Measurements from ENCODE around the gene TMEM9. TPM values are rescaled to one million over a fixed set of nuclear protein-coding genes. Genes with fewer than 3 reads are reported as not detected.

TMEM9 gene
- total and polyA plus RNA-seq, 8 donors, result 21.7 to 53.8 (median 48.0) TPM

- TF ChIP-seq EP300 (IDR thresholded peaks at IDR 0.05), result no peak
- peak in 1 of 3 donors; percentile 53 for TF ChIP-seq POLR2AphosphoS5 (IDR thresholded peaks at IDR 0.05)
- no peak for TF ChIP-seq POLR2A (IDR thresholded peaks at IDR 0.05)
- peak in 5 of 7 experiments; percentile 30 to 55 (median 49) for TF ChIP-seq CTCF (IDR thresholded peaks at IDR 0.05)
- H3K9me3 ChIP-seq, result no peaks in the 10 kb centered on the region
- peak; percentile 33 to 60 for DNase-seq
- no peaks in the 10 kb centered on the region for H3K36me3 ChIP-seq
- H3K4me3 ChIP-seq, result no peak overlapping the region
- no peak overlapping the region for H3K27ac ChIP-seq
- 40 to 54% (median 46%) methylated on average over 9 of the region's 9 CpGs for WGBS, 5 donors
- intact Hi-C loops (cut with DNase I; ENCODE audit: low total_unique reads), result no loop called here
- no peaks in the 10 kb centered on the region for H3K27me3 ChIP-seq
- H3K4me1 ChIP-seq, result no peaks in the 10 kb centered on the region
Measured at GRCh38 chr1:201184307-201185122, 30.2 kb upstream of the TMEM9 start.

- no peak for DNase-seq
- Histone ChIP-seq H3K27ac (no peak overlapping the region), H3K4me1 (no peaks in the 10 kb centered on the region), H3K27me3 (no peaks in the 10 kb centered on the region), H3K4me3 (no peak overlapping the region), H3K36me3 (no peaks in the 10 kb centered on the region), H3K9me3 (no peaks in the 10 kb centered on the region)
- 78 to 89% (median 81%) methylated on average over 5 of the region's 5 CpGs for WGBS, 5 donors
- TF ChIP-seq POLR2A (IDR thresholded peaks at IDR 0.05) (no peak), POLR2AphosphoS5 (IDR thresholded peaks at IDR 0.05) (no peak), CTCF (IDR thresholded peaks at IDR 0.05) (no peak), EP300 (IDR thresholded peaks at IDR 0.05) (no peak)
- intact Hi-C loops (cut with DNase I; ENCODE audit: low total_unique reads), result no loop called here
Measured at GRCh38 chr1:201183753-201184152, 29.5 kb upstream of the TMEM9 start.

GRCh38 chr1:201183209-201183608, 28.9 kb upstream of the TMEM9 start:
- no peak for DNase-seq
- 81 to 89% (median 83%) methylated on average over 3 of the region's 3 CpGs for WGBS, 5 donors
- TF ChIP-seq EP300 (IDR thresholded peaks at IDR 0.05), result no peak
- no peak for TF ChIP-seq CTCF (IDR thresholded peaks at IDR 0.05)
- no peak for TF ChIP-seq POLR2AphosphoS5 (IDR thresholded peaks at IDR 0.05)
- H3K27me3 ChIP-seq, result no peaks in the 10 kb centered on the region
- H3K9me3 ChIP-seq, result no peaks in the 10 kb centered on the region
- intact Hi-C loops (cut with DNase I; ENCODE audit: low total_unique reads), result no loop called here
- no peaks in the 10 kb centered on the region for H3K36me3 ChIP-seq
- H3K4me1 ChIP-seq, result no peaks in the 10 kb centered on the region
- no peak overlapping the region for H3K27ac ChIP-seq
- H3K4me3 ChIP-seq, result no peak overlapping the region

- intact Hi-C loops (cut with DNase I; ENCODE audit: low total_unique reads), result no loop called here
- 55 to 71% (median 61%) methylated on average over 2 of the region's 2 CpGs for WGBS, 5 donors
Measured at GRCh38 chr1:201181726-201182125, 27.5 kb upstream of the TMEM9 start.

More at GRCh38 chr1:201181726-201182125, 27.5 kb upstream of the TMEM9 start:
- Histone ChIP-seq H3K36me3 (no peaks in the 10 kb centered on the region), H3K4me3 (no peak overlapping the region), H3K4me1 (no peaks in the 10 kb centered on the region), H3K27me3 (peaks cover 0 to 6% (median 0%) of the 10 kb centered on the region in 3 donors), H3K9me3 (no peaks in the 10 kb centered on the region), H3K27ac (no peak overlapping the region)
- no peak for DNase-seq
- no peak for TF ChIP-seq POLR2AphosphoS5 (IDR thresholded peaks at IDR 0.05)
- TF ChIP-seq CTCF (IDR thresholded peaks at IDR 0.05), result no peak
- no peak for TF ChIP-seq EP300 (IDR thresholded peaks at IDR 0.05)
- no peak for TF ChIP-seq POLR2A (IDR thresholded peaks at IDR 0.05)

Data from stomach (tissue), 9 donors.